Left hindlimb (tissue), 1 donor: ENCODE data around the gene GRIN3B.
A peak's percentile ranks its signal among the peaks of the same experiment; 100 is the strongest.

Experiments used
- DNase-seq: peaks from one replicate; pipeline ENCODE4 v3.0.0-alpha.2; 2018

Gene GRIN3B

GRCh38 chr19:964761-965694, 35.2 kb upstream of the GRIN3B start:
- DNase-seq: no peak

- no peak for DNase-seq
These were observed 33.6 kb upstream of the GRIN3B start for GRCh38 chr19:966485-967088.

GRCh38 chr19:970695-971094, 29.5 kb upstream of the GRIN3B start:
- no peak for DNase-seq

GRCh38 chr19:971795-972194, 28.4 kb upstream of the GRIN3B start:
- DNase-seq: no peak

GRCh38 chr19:972281-972680, 27.9 kb upstream of the GRIN3B start:
- no peak for DNase-seq

GRCh38 chr19:973726-974563, 26.3 kb upstream of the GRIN3B start:
- DNase-seq: no peak

- no peak for DNase-seq
These were observed 25.5 kb upstream of the GRIN3B start for GRCh38 chr19:974564-975257.

GRCh38 chr19:976476-976875, 23.7 kb upstream of the GRIN3B start:
- no peak for DNase-seq

- DNase-seq: no peak
These were observed 23.2 kb upstream of the GRIN3B start for GRCh38 chr19:977058-977464.

- DNase-seq: no peak
These were observed 20.9 kb upstream of the GRIN3B start for GRCh38 chr19:979318-979741.

GRCh38 chr19:980133-980998, 19.9 kb upstream of the GRIN3B start:
- DNase-seq: no peak

- DNase-seq: peak; percentile 78
These were observed 17.6 kb upstream of the GRIN3B start for GRCh38 chr19:982567-983170.

- DNase-seq: peak; percentile 94
These were observed 15.9 kb upstream of the GRIN3B start, which contains the start of gene WDR18 for GRCh38 chr19:984165-984967. TSS of gene WDR18 (plus strand) at chr19:984345. CDS start at chr19:984354, 9 bp downstream.

- DNase-seq: no peak
These were observed 14.1 kb upstream of the GRIN3B start for GRCh38 chr19:986083-986482.

GRCh38 chr19:988081-988480, 12.1 kb upstream of the GRIN3B start:
- DNase-seq: no peak

GRCh38 chr19:988510-988909, 11.7 kb upstream of the GRIN3B start:
- DNase-seq: no peak

GRCh38 chr19:989381-990081, 10.7 kb upstream of the GRIN3B start:
- no peak for DNase-seq

GRCh38 chr19:990119-990571, 10.1 kb upstream of the GRIN3B start:
- DNase-seq: no peak

GRCh38 chr19:990746-991145, 9.5 kb upstream of the GRIN3B start:
- no peak for DNase-seq
